K562 (cell line): Measurements from ENCODE around the gene GON4L. TPM values are rescaled to one million over a fixed set of nuclear protein-coding genes. Genes with fewer than 3 reads are reported as not detected.

Experiments
- ATAC-seq: fragments of 200-7000 bp; cut with Tn5 transposase; 3 replicates; pipeline ENCODE4 v1.9.1; 2020; ENCODE audit warnings: moderate library complexity
- BruUV-seq: library from RNA; stranded (reverse); fragments of 400-500 nt; replicated peaks from 2 replicates; lab custom pipeline; 2021; lab: Mats Ljungman, UMichigan
- CTCF ChIA-PET: fragments of 300-600 bp; formaldehyde crosslinking; extraction: SDS; loops from one replicate; lab custom pipeline; 2021; ENCODE audit warnings: low intra/inter-chr PET ratio; lab: Yijun Ruan, JAX
- POLR2A ChIA-PET: fragments of 300-600, 350-650 bp; sonication (Branson Sonifier 250); formaldehyde crosslinking; extraction: SDS; loops from one replicate; lab custom pipeline; 2021; ENCODE audit warnings: antibody characterized with exemption, inconsistent platforms; lab: Yijun Ruan, JAX
- DNase-seq, 4 experiments: peaks; one replicate each; pipeline versions ENCODE4 v3.0.0 to v3.0.0-alpha.2; 2011 to 2018; ENCODE audit warnings: low spot score in 3 of 4, mixed read lengths in 3 of 4; ENCODE audit errors: extremely low read depth in 1 of 4
- FAIRE-seq: peaks from 2 replicates; lab custom pipeline; 2011; peaks lifted over from hg19 to GRCh38; lab: Jason Lieb, UNC
- H2AFZ ChIP-seq: 2 replicates; pipeline ENCODE4 v1.6.0; 2011; ENCODE audit warnings: low read depth, low read length, control low read depth, inconsistent platforms
- H3K27ac ChIP-seq: fragments of 200-600 bp; 3 replicates; pipeline ENCODE4 v1.8.0; 2011; ENCODE audit warnings: low read depth, mild to moderate bottlenecking, control low read depth, inconsistent platforms, low read length, moderate library complexity, mixed read lengths; ENCODE audit errors: extremely low read depth
- H3K27me3 ChIP-seq, 2 experiments: fragments of 300-600 bp in 1 of 2; 2 replicates in 1 of 2; 3 replicates in 1 of 2; pipeline versions ENCODE4 v1.6.0 to v1.8.0; 2011; ENCODE audit warnings: inconsistent platforms in 2 of 2, low read length in 2 of 2, mild to moderate bottlenecking in 1 of 2, mixed read lengths in 1 of 2, moderate library complexity in 1 of 2; ENCODE audit not compliant: control insufficient read depth in 2 of 2, insufficient read depth in 2 of 2
- H3K36me3 ChIP-seq: fragments of 300-600 bp; 3 replicates; pipeline ENCODE4 v1.8.0; 2011; ENCODE audit warnings: mild to moderate bottlenecking, low read length, inconsistent platforms; ENCODE audit not compliant: control insufficient read depth, insufficient read depth
- H3K4me1 ChIP-seq, 2 experiments: fragments of 200-600 bp in 1 of 2; replicated peaks in 1 of 2; 2 replicates in 1 of 2; 3 replicates in 1 of 2; pipeline versions ENCODE4 v1.5.1 to v1.8.0; 2011; ENCODE audit warnings: inconsistent platforms in 2 of 2, low read length in 2 of 2, mild to moderate bottlenecking in 1 of 2, mixed read lengths in 1 of 2, moderate library complexity in 1 of 2; ENCODE audit not compliant: control insufficient read depth in 2 of 2, insufficient read depth in 2 of 2
- H3K4me2 ChIP-seq: 2 replicates; pipeline ENCODE4 v1.6.1; 2011; ENCODE audit warnings: low read length, control low read depth, inconsistent platforms, mixed read lengths; ENCODE audit not compliant: insufficient read depth
- H3K4me3 ChIP-seq: fragments of 200-600 bp; sonication (generic), shearing (Covaris generic); 2 replicates; pipeline ENCODE4 v1.5.1; 2016; ENCODE audit warnings: control low read depth, inconsistent platforms
- H3K79me2 ChIP-seq: fragments of 200-600 bp; 3 replicates; pipeline ENCODE4 v1.8.0; 2011; ENCODE audit warnings: low read length, inconsistent platforms; ENCODE audit not compliant: control insufficient read depth, insufficient read depth
- H3K9ac ChIP-seq, 2 experiments: 2 replicates each; pipeline versions ENCODE4 v1.6.0 to v1.6.1; 2011; ENCODE audit warnings: low read depth in 2 of 2, low read length in 2 of 2, control low read depth in 1 of 2, inconsistent platforms in 1 of 2, mild to moderate bottlenecking in 1 of 2, mixed read lengths in 1 of 2; ENCODE audit not compliant: insufficient read depth in 1 of 2
- H3K9me1 ChIP-seq: one replicate; pipeline ENCODE4 v1.6.0; 2011; ENCODE audit warnings: inconsistent platforms, mild to moderate bottlenecking, low read length, moderate library complexity; ENCODE audit not compliant: control insufficient read depth, insufficient read depth
- H3K9me3 ChIP-seq: replicated peaks from 2 replicates; pipeline ENCODE4 v1.5.1; 2011; ENCODE audit warnings: low read depth, low read length, inconsistent platforms; ENCODE audit not compliant: control insufficient read depth, insufficient read depth
- H4K20me1 ChIP-seq: replicated peaks from 2 replicates; pipeline ENCODE4 v1.6.1; 2011; ENCODE audit warnings: low read length, inconsistent platforms, mixed read lengths; ENCODE audit not compliant: control insufficient read depth, insufficient read depth
- ASH1L ChIP-seq: fragments of 450-650 bp; IDR thresholded peaks from 2 replicates; pipeline ENCODE4 v1.6.1; 2018; ENCODE audit warnings: borderline replicate concordance, mild to moderate bottlenecking, low read depth; ENCODE audit not compliant: partially characterized antibody
- IRF1 ChIP-seq: sonication (generic); formaldehyde crosslinking; IDR thresholded peaks from 2 replicates; pipeline ENCODE4 v1.8.0; 2022; ENCODE audit warnings: missing genetic modification reagents, mild to moderate bottlenecking, borderline replicate concordance
- PKNOX1 ChIP-seq: fragments of 450-650 bp; IDR thresholded peaks from 2 replicates; pipeline ENCODE4 v1.6.1; 2016
- ZFP30 ChIP-seq: fragments of 250-450 bp; sonication (Bioruptor Pico); IDR thresholded peaks from 2 replicates; pipeline ENCODE4 v1.8.0; 2022; ENCODE audit warnings: moderate library complexity, mild to moderate bottlenecking, inconsistent platforms, borderline replicate concordance
- ZNF263 ChIP-seq: sonication (generic); formaldehyde crosslinking; IDR thresholded peaks from 2 replicates; pipeline ENCODE4 v1.8.0; 2022; ENCODE audit warnings: mild to moderate bottlenecking, missing genetic modification reagents, borderline replicate concordance
- ZNF551 ChIP-seq: fragments of 250-450 bp; sonication (Bioruptor Pico); IDR thresholded peaks from 2 replicates; pipeline ENCODE4 v1.5.0; 2021; ENCODE audit warnings: mild to moderate bottlenecking, moderate library complexity
- ZNF699 ChIP-seq: fragments of 250-450 bp; sonication (Bioruptor Pico); IDR thresholded peaks from 2 replicates; pipeline ENCODE4 v1.8.0; 2021; ENCODE audit warnings: mild to moderate bottlenecking, moderate library complexity; ENCODE audit not compliant: insufficient replicate concordance
- ZNF76 ChIP-seq: fragments of 250-450 bp; sonication (Bioruptor Pico); IDR thresholded peaks from 2 replicates; pipeline ENCODE4 v1.4.0; 2020; ENCODE audit warnings: mild to moderate bottlenecking, moderate library complexity, borderline replicate concordance
- WGBS: fragments of 100-300 bp; shearing (Covaris generic); methylation state at CpG from one replicate; pipeline ENCODE4 v1.1.6; 2016; ENCODE audit warnings: low coverage, mixed read lengths; ENCODE audit not compliant: insufficient coverage; ENCODE audit errors: missing lambda C conversion rate; 5-methylcytosine and 5-hydroxymethylcytosine counted together
- in situ Hi-C: fragments of 300-500 bp; cut with MboI; formaldehyde crosslinking; loops from 4 replicates; pipeline ENCODE4 v1.15.0; 2018; ENCODE audit warnings: inconsistent platforms, mixed read lengths
- intact Hi-C: fragments of 100-400 bp; cut with micrococcal nuclease; formaldehyde crosslinking; loops from 2 replicates; pipeline ENCODE4 v1.14.2; 2022
- polyA plus RNA-seq, 8 experiments: library from polyadenylated mRNA; depleted of rRNA in 4 of 8; stranded (reverse) in 5 of 8; unstranded in 3 of 8; fragments of >200 nt; fragmentation: Nextera tagmentation in 2 of 8; fragmentation: Illumina TruSeq in 1 of 8; extraction: Ambion mirVana in 2 of 8; extraction: Trizol in 1 of 8; gene quantifications; 2 replicates each; pipeline versions ENCODE4 v1.2.1 to v1.2.3, GENCODE V29; 2011 to 2014; ENCODE audit warnings: inconsistent platforms in 1 of 8, missing spikeins in 1 of 8
- total RNA-seq, 7 experiments: library from RNA; depleted of rRNA in 6 of 7; stranded (reverse); fragments of >200 nt in 6 of 7; fragmentation: Illumina TruSeq in 2 of 7; extraction: Trizol in 2 of 7; gene quantifications; 2 replicates each; pipeline versions ENCODE4 v1.2.1 to v1.2.3, GENCODE V29; 2011 to 2021; ENCODE audit warnings: low replicate concordance in 1 of 7

The GON4L gene
- total and polyA plus RNA-seq, 9 of the 15 experiments (the other 6 are each of a cell fraction or from before 2014, with no cell fraction given), result 20.2 to 47.4 (median 33.6) TPM

GRCh38 chr1:155769257-155769656 lies 87.8 kb downstream of the GON4L start:
- intact Hi-C loops, result no loop called here
- no peaks in the 10 kb centered on the region for H3K9me3 ChIP-seq
- H3K4me2 ChIP-seq, result no peak overlapping the region
- H3K9ac ChIP-seq, result peak overlapping the region; percentile 55 to 83; a peak in 3 of 4 replicates
- H3K27ac ChIP-seq, result peak overlapping the region; percentile 85
- FAIRE-seq (no peak), ATAC-seq (no peak), DNase-seq (no peak)
- CTCF ChIA-PET, result interaction anchor here (0.6 kb wide), 1 partner anchor 563 kb away, joined by 3 read pairs; no protein-coding TSS in a partner anchor
- H4K20me1 ChIP-seq, result no peaks in the 10 kb centered on the region
- in situ Hi-C loops, result no loop called here
- H3K9me1 ChIP-seq, result no peaks in the 10 kb centered on the region
- H3K27me3 ChIP-seq, result no peaks in the 10 kb centered on the region
- no peak overlapping the region for H2AFZ ChIP-seq
- H3K4me3 ChIP-seq, result no peak overlapping the region
- no peak for TF ChIP-seq ASH1L
- TF ChIP-seq IRF1 (CRISPR knock-in tag), result no peak
- no peak for TF ChIP-seq ZNF551 (CRISPR knock-in tag)
- TF ChIP-seq ZFP30 (CRISPR knock-in tag), result no peak
- no peak for TF ChIP-seq ZNF263 (CRISPR knock-in tag)
- TF ChIP-seq ZNF76 (CRISPR knock-in tag), result no peak
- no peak for TF ChIP-seq ZNF699
- TF ChIP-seq PKNOX1, result no peak
- POLR2A ChIA-PET, result interaction anchor here (1.0 kb wide), 1 partner anchor 116 kb away, joined by 3 read pairs; no protein-coding TSS in a partner anchor
- peaks cover 12 to 21% of the 10 kb centered on the region in 2 experiments; a peak in 4 of 5 replicates for H3K4me1 ChIP-seq
- WGBS, result 95% methylated on average over 5 of the region's 5 CpGs
- peaks cover 8% of the 10 kb centered on the region; the same call in 1 of the 3 replicates for H3K79me2 ChIP-seq
- BruUV-seq, result no TSS peak
- peaks cover 88% of the 10 kb centered on the region for H3K36me3 ChIP-seq
